PC-9 (cell line): ENCODE data around the gene SORCS2. TPM values are rescaled to one million over a fixed set of nuclear protein-coding genes. Genes with fewer than 3 reads are reported as not detected.

Experiments
- BruUV-seq: library from RNA; stranded (reverse); fragments of 400-500 nt; replicated peaks from 2 replicates; lab custom pipeline; 2021; lab: Mats Ljungman, UMichigan
- CTCF ChIA-PET: fragments of 300-600 bp; sonication (Branson Sonifier 250); formaldehyde crosslinking; loops from one replicate; lab custom pipeline; 2022; ENCODE audit warnings: antibody characterized with exemption; lab: Charles Lee
- POLR2A ChIA-PET: fragments of 300-600 bp; sonication (Branson Sonifier 250); formaldehyde crosslinking; loops from one replicate; lab custom pipeline; 2022; ENCODE audit warnings: antibody characterized with exemption; ENCODE audit not compliant: unreplicated experiment; lab: Charles Lee
- DNase-seq, 2 experiments: peaks; one replicate each; pipeline versions ENCODE4 v3.0.0 to v3.0.0-alpha.2; 2015 to 2022; ENCODE audit warnings: mixed read lengths in 1 of 2
- H2AFZ ChIP-seq: fragments of 200-600 bp; sonication (generic); 2 replicates; pipeline ENCODE4 v1.8.1; 2017; ENCODE audit warnings: antibody characterized with exemption
- H3F3A ChIP-seq: fragments of 200-600 bp; sonication (generic); 2 replicates; pipeline ENCODE4 v1.8.1; 2017; ENCODE audit warnings: antibody characterized with exemption, mild to moderate bottlenecking, low read depth; ENCODE audit not compliant: insufficient read depth
- H3K27ac ChIP-seq: fragments of 200-600 bp; sonication (generic); 2 replicates; pipeline ENCODE4 v1.6.1; 2016; ENCODE audit warnings: mixed run types
- H3K27me3 ChIP-seq: fragments of 200-600 bp; sonication (generic); 2 replicates; pipeline ENCODE4 v1.6.1; 2016; ENCODE audit warnings: low read depth, mixed run types; ENCODE audit not compliant: insufficient read depth
- H3K36me3 ChIP-seq: fragments of 200-600 bp; sonication (generic); 2 replicates; pipeline ENCODE4 v1.6.1; 2016; ENCODE audit warnings: low read depth, mixed run types
- H3K4me1 ChIP-seq: fragments of 200-600 bp; sonication (generic); replicated peaks from 2 replicates; pipeline ENCODE4 v1.6.1; 2016; ENCODE audit warnings: mixed run types; ENCODE audit not compliant: insufficient read depth
- H3K4me2 ChIP-seq: fragments of 200-600 bp; sonication (generic); 2 replicates; pipeline ENCODE4 v1.6.1; 2017; ENCODE audit warnings: mixed run types
- H3K4me3 ChIP-seq: fragments of 200-600 bp; sonication (generic); 2 replicates; pipeline ENCODE4 v1.6.1; 2016; ENCODE audit warnings: mixed run types
- H3K79me2 ChIP-seq: fragments of 200-600 bp; sonication (generic); 2 replicates; pipeline ENCODE4 v1.6.1; 2017; ENCODE audit warnings: low read depth, mixed run types
- H3K9me2 ChIP-seq: fragments of 200-600 bp; sonication (generic); 2 replicates; pipeline ENCODE4 v1.8.1; 2017; ENCODE audit warnings: mild to moderate bottlenecking; ENCODE audit not compliant: insufficient read depth
- H3K9me3 ChIP-seq: fragments of 200-600 bp; sonication (generic); 2 replicates; pipeline ENCODE4 v1.8.1; 2016; ENCODE audit warnings: low read depth; ENCODE audit not compliant: insufficient read depth
- H4K20me1 ChIP-seq: fragments of 200-600 bp; sonication (generic); 2 replicates; pipeline ENCODE4 v1.8.1; 2017; ENCODE audit not compliant: insufficient read depth
- CTCF ChIP-seq: fragments of 200-600 bp; sonication (generic); conservative IDR thresholded peaks from 2 replicates; pipeline ENCODE4 v1.6.1; 2017; ENCODE audit warnings: mixed run types, antibody characterized with exemption, mild to moderate bottlenecking, moderate library complexity
- EZH2 ChIP-seq: fragments of 200-600 bp; sonication (generic); IDR thresholded peaks from 2 replicates; pipeline ENCODE4 v1.8.0; 2017; ENCODE audit warnings: antibody characterized with exemption, low read depth
- intact Hi-C: fragments of 100-400 bp; cut with micrococcal nuclease; formaldehyde crosslinking; loops from one replicate; pipeline ENCODE4 v1.10.0; 2022; ENCODE audit not compliant: unreplicated experiment
- total RNA-seq: library from RNA; stranded (reverse); gene quantifications from 2 replicates; pipeline ENCODE4 v1.2.3, GENCODE V29; 2021

The SORCS2 gene
- total RNA-seq, 1 experiment from 2014 or later: 25.8 TPM

GRCh38 chr4:7361280-7361895, 169.1 kb downstream of the SORCS2 start:
- no peak overlapping the region for H3K4me3 ChIP-seq
- H3F3A ChIP-seq: no peaks in the 10 kb centered on the region
- no peak overlapping the region for H3K27ac ChIP-seq
- H3K9me2 ChIP-seq: no peaks in the 10 kb centered on the region
- H3K27me3 ChIP-seq: no peaks in the 10 kb centered on the region
- H3K36me3 ChIP-seq: no peaks in the 10 kb centered on the region
- ChIA-PET CTCF (no interaction called here), POLR2A (no interaction called here)
- DNase-seq: no peak
- H3K79me2 ChIP-seq: no peaks in the 10 kb centered on the region
- no peak for TF ChIP-seq CTCF
- TF ChIP-seq EZH2: no peak
- no peaks in the 10 kb centered on the region for H4K20me1 ChIP-seq
- no peaks in the 10 kb centered on the region for H3K9me3 ChIP-seq
- peaks cover 5% of the 10 kb centered on the region for H3K4me1 ChIP-seq
- no peak overlapping the region for H2AFZ ChIP-seq
- no peak overlapping the region for H3K4me2 ChIP-seq
- BruUV-seq: no TSS peak
- intact Hi-C loops: no loop called here

GRCh38 chr4:7362341-7362740, 170.0 kb downstream of the SORCS2 start:
- no peaks in the 10 kb centered on the region for H3K36me3 ChIP-seq
- no peak for DNase-seq
- H3K27me3 ChIP-seq: no peaks in the 10 kb centered on the region
- POLR2A ChIA-PET: no interaction called here
- no TSS peak for BruUV-seq
- no peak for TF ChIP-seq CTCF
- no peak for TF ChIP-seq EZH2
- no peaks in the 10 kb centered on the region for H3K9me3 ChIP-seq
- no peaks in the 10 kb centered on the region for H3K9me2 ChIP-seq
- no peak overlapping the region for H3K4me3 ChIP-seq
- H4K20me1 ChIP-seq: no peaks in the 10 kb centered on the region
- H3F3A ChIP-seq: no peaks in the 10 kb centered on the region
- H3K79me2 ChIP-seq: no peaks in the 10 kb centered on the region
- no peak overlapping the region for H3K27ac ChIP-seq
- no peak overlapping the region for H3K4me2 ChIP-seq
- CTCF ChIA-PET: no interaction called here
- intact Hi-C loops: no loop called here
- no peak overlapping the region for H2AFZ ChIP-seq
- peaks cover 5% of the 10 kb centered on the region for H3K4me1 ChIP-seq

- no peak overlapping the region for H3K27ac ChIP-seq
- no peaks in the 10 kb centered on the region for H3K36me3 ChIP-seq
- no peaks in the 10 kb centered on the region for H3K27me3 ChIP-seq
- ChIA-PET POLR2A (no interaction called here), CTCF (no interaction called here)
- no peak overlapping the region for H3K4me3 ChIP-seq
- intact Hi-C loops: no loop called here
- no peak overlapping the region for H2AFZ ChIP-seq
- H4K20me1 ChIP-seq: no peaks in the 10 kb centered on the region
- DNase-seq: no peak
- H3K9me3 ChIP-seq: no peaks in the 10 kb centered on the region
- no peaks in the 10 kb centered on the region for H3K9me2 ChIP-seq
- no TSS peak for BruUV-seq
- no peak for TF ChIP-seq EZH2
- no peak for TF ChIP-seq CTCF
- no peaks in the 10 kb centered on the region for H3F3A ChIP-seq
- H3K4me1 ChIP-seq: peaks cover 4% of the 10 kb centered on the region
- H3K79me2 ChIP-seq: no peaks in the 10 kb centered on the region
- H3K4me2 ChIP-seq: no peak overlapping the region
Observed at GRCh38 chr4:7362862-7363430, 170.6 kb downstream of the SORCS2 start.
